Uterus (tissue), 2 donors: ENCODE results near the gene RASD2.

ENCODE experiments used
- CTCF ChIP-seq, 4 experiments: fragments of 200-600 bp in 2 of 4; fragments of 450-650 bp in 2 of 4; sonication (generic) in 2 of 4; IDR thresholded peaks; one replicate each; pipeline ENCODE4 v1.5.1; 2016 to 2019; ENCODE audit warnings: antibody characterized with exemption in 4 of 4, mild to moderate bottlenecking in 2 of 4, moderate library complexity in 1 of 4
- POLR2A ChIP-seq, 2 donors: fragments of 450-650 bp; IDR thresholded peaks; one replicate each; pipeline ENCODE4 v1.6.1; 2016; ENCODE audit warnings: antibody characterized with exemption in 2 of 2, mild to moderate bottlenecking in 1 of 2, moderate library complexity in 1 of 2

- no peak for TF ChIP-seq POLR2A (IDR thresholded peaks at IDR 0.05)
- no peak for TF ChIP-seq CTCF (IDR thresholded peaks at IDR 0.05)
Observed at GRCh38 chr22:35510481-35510934, 30.1 kb upstream of the RASD2 start.
